Activated T-cell treated with anti-CD3 and anti-CD28 coated beads, Interleukin-2, amount 50 U/mL, for 48 hours (primary cell): ENCODE results near the gene OPCML.

Source experiments
- DNase-seq, 2 experiments: peaks; one replicate each; pipeline ENCODE4 v3.0.0-alpha.2; 2020

The OPCML gene

DNA sequence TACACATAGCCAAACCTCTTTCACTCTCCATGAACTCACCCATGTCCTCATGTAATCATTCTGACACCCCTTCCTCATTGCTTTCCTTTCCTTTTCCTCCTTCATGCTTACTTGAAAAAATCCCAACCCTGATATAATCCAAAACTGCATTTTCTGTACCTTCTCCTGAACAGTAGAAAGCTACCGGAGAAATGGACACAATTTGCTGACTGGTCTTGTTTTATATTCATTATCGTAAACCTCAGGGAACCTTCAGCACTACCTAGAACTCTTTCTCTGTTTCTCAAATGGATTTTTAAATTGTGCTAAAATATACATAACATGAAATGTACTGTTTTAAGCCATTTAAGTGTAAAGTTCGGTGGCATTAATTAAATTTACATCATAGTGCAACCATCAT is 1165.0 kb downstream of the OPCML start:
- DNase-seq, result no peak

DNA sequence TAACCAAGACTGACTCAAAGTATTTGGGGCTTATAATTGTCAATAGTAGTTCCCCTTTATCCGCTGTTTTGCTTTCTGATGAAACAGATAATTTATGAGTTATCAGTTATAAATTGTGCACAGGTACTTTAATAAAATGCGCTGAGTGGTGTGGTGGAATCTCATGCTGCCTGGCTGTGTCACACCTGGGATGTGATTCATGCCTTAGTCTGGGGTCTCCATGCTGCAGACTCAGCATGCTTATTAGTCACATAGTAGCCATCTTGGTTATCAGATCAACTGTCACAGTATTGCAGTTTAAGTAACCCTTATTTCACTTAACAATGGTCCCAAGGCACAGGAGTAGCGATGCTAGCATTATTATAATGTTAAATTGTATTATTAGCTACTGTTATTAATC is 1166.7 kb downstream of the OPCML start:
- DNase-seq, result no peak
